ENCODE data around the gene IMP3.
"Not testable (repeated sequence)": the region's sequence is repeated elsewhere in the genome, so short reads cannot be mapped to it uniquely, and the experiment has no call there.

The IMP3 gene, protein sequence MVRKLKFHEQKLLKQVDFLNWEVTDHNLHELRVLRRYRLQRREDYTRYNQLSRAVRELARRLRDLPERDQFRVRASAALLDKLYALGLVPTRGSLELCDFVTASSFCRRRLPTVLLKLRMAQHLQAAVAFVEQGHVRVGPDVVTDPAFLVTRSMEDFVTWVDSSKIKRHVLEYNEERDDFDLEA

DNA sequence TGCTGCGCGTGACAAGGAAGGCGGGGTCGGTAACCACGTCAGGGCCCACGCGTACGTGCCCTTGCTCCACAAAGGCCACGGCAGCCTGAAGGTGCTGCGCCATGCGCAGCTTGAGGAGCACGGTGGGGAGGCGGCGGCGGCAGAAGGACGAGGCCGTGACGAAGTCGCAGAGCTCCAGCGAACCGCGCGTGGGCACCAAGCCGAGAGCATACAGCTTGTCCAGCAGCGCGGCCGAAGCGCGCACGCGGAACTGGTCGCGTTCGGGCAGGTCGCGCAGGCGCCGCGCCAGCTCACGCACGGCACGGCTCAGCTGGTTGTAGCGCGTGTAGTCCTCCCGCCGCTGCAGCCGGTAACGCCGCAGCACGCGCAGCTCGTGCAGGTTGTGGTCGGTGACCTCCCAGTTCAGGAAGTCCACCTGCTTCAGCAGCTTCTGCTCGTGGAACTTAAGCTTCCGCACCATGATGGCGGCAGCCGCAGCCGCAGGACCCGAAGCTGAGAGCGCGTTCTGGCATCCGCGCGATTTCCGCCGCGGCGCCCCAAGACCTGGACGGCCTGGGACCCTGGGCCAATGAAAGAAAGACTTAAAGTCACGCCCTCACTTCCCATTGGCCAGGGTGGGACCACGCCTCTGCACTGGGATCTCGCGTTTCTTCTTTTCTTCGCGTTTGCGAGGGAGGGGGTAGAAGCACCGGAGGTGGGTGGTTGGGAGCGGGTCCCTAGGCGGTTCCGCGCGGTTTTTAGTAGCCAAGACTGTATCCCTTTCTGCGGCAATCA lies at the start of gene IMP3:
IMP3 (minus strand) TSS at position 516 of the 774 bp plus-strand sequence; CDS start at position 460, 56 bp downstream.
- DNase-seq = peak; percentile 93

DNA sequence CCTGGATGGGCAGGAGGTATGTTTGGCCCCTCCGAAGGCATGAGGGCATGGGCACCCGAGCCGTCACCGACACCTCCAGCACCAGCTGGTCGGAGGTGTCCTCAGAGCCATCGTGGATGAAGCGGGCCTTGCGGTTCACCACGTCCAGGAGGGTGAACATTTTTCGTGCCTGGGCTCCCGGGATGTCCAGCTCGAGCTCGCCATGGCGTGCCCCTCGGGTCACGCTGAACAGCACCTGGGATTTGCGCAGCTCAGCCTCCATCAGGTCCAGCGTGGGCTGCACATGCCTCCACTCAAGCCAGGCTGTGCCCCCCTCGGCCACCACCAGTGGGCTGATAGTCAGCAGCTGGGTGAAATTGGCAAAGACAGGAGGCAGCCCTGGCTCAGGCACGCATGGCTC lies 49.4 kb upstream of the IMP3 start:
- not testable (repeated sequence) for DNase-seq

DNA sequence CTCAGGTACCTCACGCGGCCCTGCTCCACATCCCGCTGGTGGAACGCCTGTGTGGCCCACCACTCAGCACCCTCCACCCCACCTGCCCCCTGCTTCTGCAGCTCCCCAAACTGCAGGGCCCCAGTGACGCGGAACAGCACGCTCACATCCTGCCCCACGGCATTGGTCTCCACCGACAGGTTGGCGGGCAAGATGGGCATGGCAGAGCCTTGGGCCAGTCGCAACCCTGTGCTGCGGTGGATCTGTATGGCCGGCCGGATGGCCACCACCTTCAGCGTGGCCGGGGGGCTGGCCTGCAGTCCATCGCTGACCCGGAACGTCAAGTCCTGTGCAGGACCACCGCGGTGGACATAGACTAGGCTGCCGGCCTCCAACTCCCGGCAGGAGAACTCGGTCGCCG lies 48.8 kb upstream of the IMP3 start:
- no peak for DNase-seq

DNA sequence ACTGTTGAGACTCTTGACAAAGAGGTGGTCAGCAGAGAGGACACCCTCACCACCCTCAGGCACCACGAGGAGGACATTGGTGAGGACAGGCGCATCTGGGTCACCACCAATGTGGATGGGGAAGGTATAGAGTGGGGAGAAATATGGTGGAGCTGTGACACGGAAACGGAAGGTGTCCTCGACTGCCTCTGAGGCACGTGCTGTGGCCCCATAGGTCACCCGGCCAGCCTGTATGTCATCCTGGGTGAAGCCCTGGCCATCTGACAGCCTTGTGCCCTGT lies 48.2 kb upstream of the IMP3 start:
- no peak for DNase-seq

DNA sequence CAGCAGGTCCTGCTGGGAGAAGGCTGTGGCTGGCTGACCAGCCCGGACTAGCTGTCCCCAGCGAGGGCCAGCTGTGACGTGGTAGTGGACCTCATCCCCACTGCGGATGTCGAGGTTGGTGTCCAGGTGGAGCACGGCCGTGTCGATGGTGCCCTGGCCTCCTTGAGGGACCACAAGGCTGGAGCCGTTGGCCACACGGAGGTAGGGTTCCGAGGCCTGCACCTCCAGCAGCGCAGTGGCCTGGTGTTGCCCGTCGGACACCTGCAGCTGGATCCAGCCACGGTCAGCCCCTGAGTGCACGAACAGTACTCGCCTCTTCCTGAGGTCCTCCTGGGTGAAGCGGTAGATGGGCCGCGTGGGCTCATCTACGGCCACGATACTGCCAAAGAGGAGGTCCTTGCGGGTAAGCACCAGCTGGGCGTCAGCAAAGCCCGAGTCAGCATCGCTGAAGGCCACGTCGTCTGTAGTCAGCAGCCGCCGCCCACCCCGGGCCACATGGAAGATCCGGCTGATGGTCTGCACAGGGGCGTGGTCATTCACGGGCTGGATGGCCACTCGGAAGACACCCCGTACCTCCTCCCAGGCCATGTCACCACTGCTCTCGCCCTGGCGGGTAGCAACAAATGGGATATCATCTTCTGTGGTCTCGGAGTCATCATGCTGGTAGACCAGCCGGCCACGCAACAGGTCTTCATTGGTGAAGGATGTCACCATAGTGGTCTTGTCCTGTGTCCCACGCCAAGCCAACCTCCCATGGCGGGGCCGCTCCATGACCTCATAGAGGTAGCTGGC lies 47.7 kb upstream of the IMP3 start:
- DNase-seq = no peak

DNA sequence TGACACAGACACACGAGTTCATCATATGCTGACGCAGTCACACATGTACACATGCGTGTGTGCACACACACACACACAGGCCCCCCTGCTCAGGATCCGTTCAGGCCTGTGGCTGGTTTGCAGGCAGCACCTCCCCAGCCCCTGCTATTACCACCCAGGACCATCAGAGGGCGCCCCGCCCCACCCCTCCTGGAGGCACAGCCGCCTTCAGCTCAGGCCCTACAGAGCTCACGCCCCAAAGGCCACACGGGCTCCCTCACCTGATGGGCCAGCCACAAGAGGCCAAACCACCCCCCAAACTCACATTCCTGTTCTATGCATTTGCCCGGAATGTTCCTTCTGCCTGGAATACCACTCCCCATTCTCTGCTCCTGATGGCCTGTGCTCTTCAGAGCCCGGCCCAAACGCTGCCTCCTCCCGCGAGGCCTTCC lies 46.2 kb upstream of the IMP3 start:
- peak; percentile 74 for DNase-seq

DNA sequence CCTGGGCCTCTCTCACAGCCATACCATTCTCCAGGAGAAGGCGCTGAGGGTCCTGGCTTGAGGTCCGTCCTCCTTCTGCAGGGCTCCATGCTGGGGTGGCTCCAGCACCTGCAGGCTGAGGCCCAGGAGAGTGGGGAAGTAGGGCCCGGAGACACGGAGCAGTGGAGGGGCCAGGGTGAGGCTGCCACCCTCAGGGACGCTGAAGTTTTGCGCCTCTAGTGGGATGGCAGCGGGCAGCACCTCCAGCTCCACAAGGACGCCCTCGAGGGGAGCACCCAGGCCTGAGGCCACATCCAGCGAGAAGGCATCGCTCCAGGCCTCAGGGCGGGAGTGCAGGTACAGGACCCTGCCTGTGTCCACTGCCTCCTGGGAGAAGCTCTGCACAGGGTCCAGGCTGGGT lies 45.2 kb upstream of the IMP3 start:
- no peak for DNase-seq

DNA sequence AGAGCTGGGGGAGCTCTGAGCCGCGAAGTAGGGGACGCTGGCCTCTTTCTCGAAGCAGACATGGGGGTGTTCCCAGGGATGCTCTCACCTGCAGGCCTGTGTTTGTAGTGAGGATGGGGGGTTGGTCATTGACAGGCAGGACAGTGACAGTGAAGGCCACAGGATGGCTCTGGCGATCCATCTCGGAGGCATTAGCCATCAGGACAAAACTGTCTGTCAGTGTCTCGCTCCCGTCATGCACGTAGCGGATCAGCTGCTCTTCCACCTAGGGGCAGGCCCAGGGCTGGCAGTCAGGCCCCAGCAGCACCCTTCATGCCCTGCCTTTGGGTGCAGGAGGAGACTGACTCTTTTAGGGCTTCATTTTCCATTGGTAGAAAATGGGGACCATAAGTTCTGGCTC lies 44.6 kb upstream of the IMP3 start:
- DNase-seq = no peak

DNA sequence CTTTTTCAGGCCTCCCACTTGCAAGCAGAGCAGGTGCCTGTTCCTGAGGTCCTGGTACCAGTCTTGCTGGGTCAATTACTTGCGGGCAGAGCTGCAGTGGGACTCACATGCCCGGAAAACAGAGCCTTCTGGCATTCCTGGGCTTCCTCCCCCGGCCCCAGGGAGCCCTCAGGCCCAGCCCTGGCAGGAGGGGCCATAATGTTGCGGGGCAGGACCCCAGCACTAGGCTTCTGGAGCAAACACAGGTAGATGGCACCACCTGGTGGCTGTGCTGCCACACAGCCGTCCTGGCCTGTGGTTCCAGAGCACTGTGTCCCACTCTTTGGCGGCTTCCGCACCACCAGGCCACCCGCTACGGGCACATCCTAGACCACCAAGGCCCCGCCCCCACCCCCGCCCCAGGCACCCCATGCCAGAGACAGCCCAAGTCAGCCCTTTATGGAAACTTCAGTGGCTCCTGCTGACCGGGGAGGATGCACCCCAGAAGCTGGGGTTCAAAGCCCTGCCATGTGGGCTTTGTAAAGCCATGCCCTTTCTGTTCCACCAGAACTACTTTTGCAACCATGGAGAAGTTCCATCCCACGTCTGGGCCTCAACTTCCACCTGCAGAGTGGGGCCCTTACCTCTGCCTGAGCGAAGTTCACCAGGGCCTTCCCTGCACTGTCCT lies 43.8 kb upstream of the IMP3 start:
- peak; percentile 65 for DNase-seq

DNA sequence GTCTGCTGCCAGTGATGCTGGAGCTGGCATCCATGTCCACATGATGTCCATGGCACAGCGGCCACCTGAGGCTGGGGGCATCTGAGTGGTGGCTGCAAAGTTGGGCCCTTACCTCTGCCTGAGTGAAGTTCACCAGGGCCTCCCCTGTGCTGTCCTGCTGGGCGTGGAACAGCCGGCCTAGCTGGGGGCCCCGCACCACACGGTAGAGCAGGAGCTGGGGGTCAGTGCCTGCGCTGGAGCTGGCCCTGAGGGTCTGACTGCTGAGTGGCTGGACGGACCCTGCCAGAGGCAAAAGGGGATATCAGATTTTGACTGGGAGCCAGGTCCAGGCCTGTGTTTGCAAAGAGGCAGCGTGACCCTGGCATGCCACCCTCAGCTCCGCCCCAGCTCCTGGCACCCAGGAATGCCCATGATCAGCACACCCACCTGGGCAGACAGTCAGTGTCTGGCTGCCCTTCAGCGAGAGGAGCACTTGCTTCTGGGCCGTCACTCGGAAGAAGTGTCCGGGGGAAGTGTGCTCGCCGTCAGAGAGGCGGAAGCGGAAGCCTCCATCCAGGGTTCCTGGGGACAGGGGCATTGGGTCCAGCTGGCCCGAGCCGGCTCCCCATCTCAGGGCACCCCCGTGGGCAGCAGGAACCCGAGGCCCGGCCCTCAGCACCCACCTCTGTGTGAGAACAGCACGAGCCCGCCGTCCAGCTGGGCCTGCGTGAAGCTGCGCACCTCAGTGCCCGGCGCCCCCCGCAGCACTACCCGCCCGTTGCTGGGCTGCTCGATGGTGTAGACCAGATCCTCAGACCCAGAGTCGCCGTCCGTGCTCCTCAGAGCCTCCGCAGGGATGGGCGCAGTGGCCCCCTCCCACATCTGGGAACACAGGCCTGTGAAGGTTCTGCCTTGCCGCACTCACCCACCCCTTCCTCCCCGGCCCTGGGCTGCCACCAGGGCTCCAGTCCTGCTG lies 42.4 kb upstream of the IMP3 start:
- DNase-seq = no peak

DNA sequence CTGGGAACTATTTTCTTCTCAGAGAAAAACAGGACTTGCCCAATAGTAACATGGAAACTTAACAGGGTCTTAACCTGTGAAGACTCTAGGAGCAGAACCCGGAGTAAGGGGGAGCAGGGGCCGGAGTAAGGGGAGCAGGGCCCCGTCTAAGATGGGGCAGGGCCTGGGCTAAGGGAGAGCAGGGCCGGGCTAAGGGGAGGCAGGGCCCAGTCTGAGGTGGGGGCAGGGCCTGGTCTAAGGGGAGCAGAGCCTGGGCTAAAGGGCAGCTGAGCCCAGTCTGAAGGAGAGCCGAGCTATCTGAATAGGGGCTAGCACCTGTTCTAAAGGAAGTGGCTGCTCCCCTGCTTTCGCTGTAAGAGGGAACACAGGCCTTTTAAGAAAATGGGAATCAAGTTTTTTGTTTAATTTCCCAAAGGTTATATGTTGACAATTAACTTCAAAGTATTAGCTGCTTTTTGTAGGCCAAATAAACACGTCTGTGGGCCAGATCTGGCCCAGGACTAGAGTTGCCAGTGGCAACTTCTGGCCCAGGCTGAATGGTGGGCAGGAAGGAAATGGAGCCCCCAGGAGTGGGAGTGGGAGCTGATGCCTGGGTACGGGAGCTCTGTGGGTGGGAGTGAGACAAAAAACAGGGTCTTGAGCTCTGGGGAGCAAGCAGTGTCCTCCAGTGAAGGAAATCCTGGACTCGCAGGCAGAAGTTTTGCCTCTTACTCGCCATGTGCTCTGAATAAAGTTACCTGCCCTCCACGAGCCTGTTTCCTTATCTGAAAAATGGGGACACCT lies 40.2 kb upstream of the IMP3 start:
- DNase-seq = no peak

DNA sequence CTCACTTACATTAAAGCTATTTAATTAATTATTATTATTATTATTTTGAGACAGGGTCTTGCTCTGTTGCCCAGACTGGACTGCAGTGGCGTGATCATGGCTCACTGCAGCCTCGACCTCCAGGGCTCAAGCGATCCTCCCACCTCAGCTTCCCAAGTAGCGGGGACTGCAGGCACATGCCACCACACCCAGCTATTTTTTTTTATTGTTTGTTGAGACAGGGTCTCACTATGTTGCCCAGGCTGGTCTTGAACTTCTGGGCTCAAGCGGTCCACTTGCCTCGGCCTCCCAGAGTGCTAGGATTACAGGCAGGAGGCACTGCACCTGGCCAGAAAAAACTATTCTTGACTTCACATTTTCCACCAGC lies 38.3 kb upstream of the IMP3 start:
- DNase-seq = not testable (repeated sequence)

DNA sequence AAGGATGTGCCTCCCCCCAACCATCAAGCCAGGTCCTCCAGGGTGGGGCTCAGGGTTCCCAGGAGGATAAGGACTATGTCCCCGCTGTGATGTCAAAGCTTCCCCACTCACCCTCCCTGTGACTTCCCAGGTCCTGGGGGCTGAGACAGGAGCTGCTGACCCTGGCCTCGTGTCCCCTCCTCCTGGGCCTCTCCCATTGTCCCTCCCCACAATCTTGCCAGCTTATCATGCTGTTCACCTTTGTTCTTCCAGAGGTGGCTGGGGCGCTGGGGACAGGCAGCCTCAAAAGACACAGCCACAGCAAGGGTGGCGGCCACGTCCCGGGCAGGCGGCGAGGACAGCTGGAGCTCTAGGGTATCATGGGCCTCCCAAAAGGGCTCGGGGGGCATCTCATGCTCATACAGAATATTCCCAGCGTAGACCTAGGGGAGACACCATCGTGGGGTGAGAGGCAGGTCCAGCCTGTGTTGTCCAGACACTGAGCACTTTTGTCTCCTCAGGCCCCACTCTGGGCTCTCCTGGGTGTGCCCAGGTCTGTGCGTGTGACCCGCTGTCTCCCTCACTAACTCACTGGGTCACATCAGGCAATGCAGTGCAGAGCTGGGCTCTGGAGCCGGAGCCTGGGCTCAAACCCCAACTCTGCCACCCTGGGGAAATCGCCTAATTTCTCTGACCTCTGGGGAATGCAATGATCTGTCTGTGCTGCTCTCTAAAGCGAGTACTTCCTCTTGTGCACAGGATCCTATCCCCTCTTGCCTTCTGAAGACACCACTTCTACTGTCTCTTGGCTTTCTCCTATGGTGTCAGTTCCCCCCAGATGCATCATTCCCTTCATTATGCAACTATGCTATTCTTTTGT lies 37.7 kb upstream of the IMP3 start:
- DNase-seq = no peak

DNA sequence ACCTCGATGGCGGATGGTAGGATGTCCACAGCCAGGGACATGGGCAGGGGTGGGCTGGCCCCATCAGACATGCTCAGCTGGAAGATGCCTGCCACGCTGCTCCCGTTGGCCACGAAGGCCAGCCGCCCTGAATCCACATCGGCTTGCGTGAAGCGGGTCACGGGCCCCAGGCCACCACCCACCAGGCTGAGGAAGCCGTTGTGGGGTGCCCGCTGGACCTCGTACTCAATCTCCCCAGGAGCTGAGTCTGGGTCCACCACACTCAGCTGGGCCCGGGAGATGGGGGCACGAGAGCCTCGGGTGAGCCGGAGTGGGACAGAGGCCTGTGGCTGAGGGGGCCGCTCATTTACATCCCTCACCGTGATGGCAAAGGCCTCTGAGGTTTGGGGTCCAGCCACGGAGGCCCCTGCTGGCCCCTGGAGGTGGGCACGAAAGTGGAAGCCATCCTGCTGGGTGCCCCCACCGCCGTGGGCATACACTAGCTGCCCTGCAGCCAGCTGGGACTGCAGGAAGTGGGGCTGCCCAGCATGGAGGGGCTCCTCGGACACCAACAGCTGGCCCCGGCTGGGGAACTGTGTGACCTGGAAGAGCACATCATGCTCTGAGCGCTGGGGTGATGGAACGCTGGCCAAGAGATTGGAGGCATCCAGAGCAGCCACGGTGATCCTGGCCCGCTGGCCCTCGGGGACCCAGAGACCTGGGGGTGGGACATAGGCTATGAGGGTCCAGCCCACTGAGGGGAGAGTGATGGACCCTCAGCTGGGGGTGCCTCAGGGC lies 36.9 kb upstream of the IMP3 start:
- DNase-seq = no peak

DNA sequence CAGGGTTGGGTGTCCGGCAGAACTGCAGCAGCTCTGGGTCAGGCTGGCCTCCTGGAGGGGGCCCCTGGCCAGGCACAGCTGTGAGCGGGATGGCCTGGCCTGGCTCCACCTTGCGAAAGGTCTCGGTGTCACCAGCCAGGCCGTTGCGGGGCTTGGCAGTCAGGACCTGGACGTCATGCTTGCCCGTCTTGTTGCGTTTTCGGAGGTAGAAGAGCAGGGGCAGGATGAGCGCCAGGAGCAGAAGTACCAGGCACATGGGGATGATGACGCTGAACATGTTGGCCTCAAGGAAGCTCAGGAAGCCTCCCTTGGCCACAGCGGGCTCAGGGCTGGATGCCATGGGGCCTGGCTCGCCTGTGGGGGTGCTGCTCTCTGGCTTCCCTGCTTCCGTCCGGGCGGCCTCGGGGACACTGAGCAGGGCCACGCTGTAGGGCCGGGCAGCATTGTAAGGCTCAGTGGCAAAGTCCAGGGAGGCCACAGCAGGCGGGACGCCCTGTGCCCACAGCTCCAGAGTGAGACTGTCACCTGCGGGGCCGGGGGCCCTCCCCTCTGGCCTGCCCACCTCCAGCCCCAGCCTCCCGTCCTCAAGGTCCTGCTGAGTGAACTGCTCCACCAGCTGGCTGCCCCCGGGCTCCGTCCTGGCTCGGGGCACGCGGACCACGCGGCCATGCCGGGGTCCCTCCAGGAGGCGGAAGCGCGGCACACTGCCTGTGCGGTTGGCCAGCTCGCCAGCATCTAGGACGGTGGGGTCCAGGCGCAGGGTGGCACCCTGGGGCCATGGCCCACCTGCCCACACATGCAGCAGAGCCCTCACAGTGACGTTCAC lies 35.8 kb upstream of the IMP3 start:
- DNase-seq = no peak

DNA sequence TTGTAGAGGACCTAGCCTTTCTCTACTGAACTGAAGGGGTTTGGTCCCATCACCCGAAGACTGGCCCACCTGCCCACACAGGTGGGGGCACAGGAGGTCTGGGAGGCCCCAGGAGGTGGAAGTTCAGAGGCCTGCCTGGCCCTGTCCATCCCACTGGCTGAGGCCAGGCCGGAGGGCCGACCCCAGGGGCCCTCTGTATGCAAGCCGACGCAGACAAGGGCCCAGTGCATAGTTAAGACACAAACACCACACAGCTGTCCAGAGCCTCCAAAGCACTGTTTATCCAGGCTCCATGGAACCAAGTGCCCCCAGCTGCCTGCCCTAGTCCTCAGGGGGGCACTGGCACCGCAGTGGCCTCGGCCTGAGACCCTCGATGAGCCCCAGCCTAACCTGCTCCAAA lies 34.3 kb upstream of the IMP3 start:
- no peak for DNase-seq

DNA sequence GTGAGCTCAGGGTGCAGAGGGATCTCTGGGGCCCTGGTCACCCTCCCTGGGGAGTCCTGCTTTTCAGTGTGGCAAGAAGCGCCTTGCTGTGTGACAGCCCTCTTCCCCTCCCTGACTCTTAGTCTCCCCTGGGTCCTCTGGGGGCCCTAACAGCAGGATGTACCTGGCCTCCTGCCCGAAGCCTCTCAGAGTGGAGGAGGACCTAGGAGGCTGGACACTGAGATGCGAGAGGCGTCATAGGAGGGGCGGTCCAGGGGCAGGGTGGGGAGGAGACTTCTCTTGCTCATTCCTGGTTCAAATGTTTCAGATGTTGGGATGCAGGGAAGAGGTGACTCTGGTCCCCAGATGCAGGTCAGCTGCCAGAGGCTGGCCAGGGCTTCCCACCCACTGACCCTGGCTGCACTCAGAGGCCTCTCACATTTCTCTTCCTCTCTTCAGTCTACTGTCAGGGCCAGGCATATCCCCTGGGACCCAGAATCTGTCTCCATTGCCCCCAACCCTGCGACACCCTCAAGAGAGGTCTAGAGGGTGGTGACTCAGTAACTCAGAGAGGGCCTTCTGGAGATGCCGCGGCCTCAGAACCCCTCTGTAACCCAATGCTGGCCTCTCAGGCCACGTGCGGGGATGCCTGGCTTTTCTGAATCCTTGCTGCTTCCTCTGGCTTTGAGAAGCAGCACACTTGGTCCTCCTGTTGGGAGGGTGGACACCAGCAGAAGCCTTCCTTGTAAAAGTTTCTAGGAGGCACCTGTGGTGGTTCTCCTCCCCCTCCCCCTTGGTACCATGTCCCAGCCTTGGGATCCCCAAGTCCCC lies 33.6 kb upstream of the IMP3 start:
- DNase-seq = no peak

All from CD4-positive, alpha-beta T cell treated with Interleukin-15 for 1 hour (primary cell).